Measurements from ENCODE around the gene EME2. TPM values are rescaled to one million over a fixed set of nuclear protein-coding genes. Genes with fewer than 3 reads are reported as not detected.

The EME2 gene
- polyA plus RNA-seq (2012; ENCODE audit: insufficient read depth, insufficient read length, low read depth), result 30.6 TPM

- DNase-seq, result no peak
- no peaks in the 10 kb centered on the region for H3K27me3 ChIP-seq
- peak within 1 kb of the TSS; percentile 92 for H3K4me3 ChIP-seq (ENCODE audit: low read depth, low read length)
- H3K36me3 ChIP-seq, result peaks cover 44% of the 10 kb centered on the region
- H3K9me3 ChIP-seq, result no peaks in the 10 kb centered on the region
- H3K4me1 ChIP-seq, result peaks cover 4% of the 10 kb centered on the region
- TF ChIP-seq CTCF (IDR thresholded peaks at IDR 0.05; ENCODE audit: low read depth, low read length), result no peak
Measured at GRCh38 chr16:1772362-1772907, at the start of gene EME2. EME2 (plus strand) TSS chr16:1772810; CDS start chr16:1773228, 418 bp downstream.

GRCh38 chr16:1723450-1724147 is 49.0 kb upstream of the EME2 start:
- TF ChIP-seq CTCF (IDR thresholded peaks at IDR 0.05; ENCODE audit: low read depth, low read length), result peak; percentile 75
- peak; percentile 52 for DNase-seq

GRCh38 chr16:1724491-1724890 is 48.1 kb upstream of the EME2 start:
- H3K4me1 ChIP-seq, result no peaks in the 10 kb centered on the region
- no peak overlapping the region for H3K4me3 ChIP-seq (ENCODE audit: low read depth, low read length)
- H3K36me3 ChIP-seq, result peaks cover 25% of the 10 kb centered on the region
- no peak for TF ChIP-seq CTCF (IDR thresholded peaks at IDR 0.05; ENCODE audit: low read depth, low read length)
- H3K27me3 ChIP-seq, result no peaks in the 10 kb centered on the region
- DNase-seq, result no peak
- no peaks in the 10 kb centered on the region for H3K9me3 ChIP-seq

More at GRCh38 chr16:1723450-1724147, 49.0 kb upstream of the EME2 start:
- H3K36me3 ChIP-seq, result peaks cover 19% of the 10 kb centered on the region
- no peaks in the 10 kb centered on the region for H3K9me3 ChIP-seq
- H3K27me3 ChIP-seq, result no peaks in the 10 kb centered on the region
- no peaks in the 10 kb centered on the region for H3K4me1 ChIP-seq
- H3K4me3 ChIP-seq (ENCODE audit: low read depth, low read length), result no peak overlapping the region

GRCh38 chr16:1726661-1727502 is 45.7 kb upstream of the EME2 start:
- no peak for TF ChIP-seq CTCF (IDR thresholded peaks at IDR 0.05; ENCODE audit: low read depth, low read length)
- H3K4me3 ChIP-seq (ENCODE audit: low read depth, low read length), result no peak overlapping the region
- no peak for DNase-seq
- H3K4me1 ChIP-seq, result no peaks in the 10 kb centered on the region
- peaks cover 28% of the 10 kb centered on the region for H3K36me3 ChIP-seq
- H3K9me3 ChIP-seq, result no peaks in the 10 kb centered on the region
- no peaks in the 10 kb centered on the region for H3K27me3 ChIP-seq

- Histone ChIP-seq H3K27me3 (no peaks in the 10 kb centered on the region), H3K4me1 (no peaks in the 10 kb centered on the region), H3K4me3 (ENCODE audit: low read depth, low read length) (no peak overlapping the region), H3K36me3 (peaks cover 30% of the 10 kb centered on the region), H3K9me3 (no peaks in the 10 kb centered on the region)
- TF ChIP-seq CTCF (IDR thresholded peaks at IDR 0.05; ENCODE audit: low read depth, low read length), result no peak
- DNase-seq, result no peak
Measured at GRCh38 chr16:1727651-1728624, 44.7 kb upstream of the EME2 start.
